NCI-H2081 (cell line): ENCODE results near the gene CBFA2T2.

Experiments used
- DNase-seq, 2 experiments: peaks; one replicate each; lab custom pipeline; 2025; lab: John Stamatoyannopoulos, UW

CBFA2T2 gene

DNA sequence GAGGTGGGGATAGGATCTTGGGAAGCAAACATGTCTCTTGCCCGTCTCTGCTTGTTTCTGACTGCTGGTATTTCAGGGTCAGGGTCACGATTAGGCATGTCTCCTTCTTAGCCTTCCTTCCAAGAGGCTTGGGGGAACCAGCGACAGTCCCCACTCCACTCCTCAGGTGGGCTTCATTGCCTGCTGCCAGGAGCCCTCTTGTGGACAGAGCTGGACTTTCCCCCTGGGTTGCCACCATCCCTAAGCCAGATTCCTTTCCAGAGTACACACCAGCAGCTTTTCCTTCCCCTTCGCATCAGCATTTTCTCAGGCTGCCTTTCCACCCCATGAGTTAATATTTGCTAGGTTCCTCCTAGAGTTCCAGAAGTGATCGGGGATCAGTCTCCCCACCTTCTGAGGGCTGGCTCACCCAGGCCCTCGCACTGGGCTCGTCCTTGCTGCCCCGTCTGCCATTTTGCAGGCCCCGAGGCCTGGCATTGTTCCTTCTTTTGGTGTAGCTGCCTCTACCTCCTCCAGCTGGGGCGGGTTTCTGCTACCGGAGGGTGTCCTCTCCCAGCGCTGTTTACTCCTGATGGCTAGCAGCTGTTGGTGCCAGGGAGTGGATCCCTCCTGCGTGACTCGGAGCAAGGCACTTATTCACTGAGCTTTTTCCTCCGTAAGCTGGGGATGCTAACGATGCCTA, 163.5 kb downstream of the CBFA2T2 start:
- peak; percentile 63 to 72 for DNase-seq

DNA sequence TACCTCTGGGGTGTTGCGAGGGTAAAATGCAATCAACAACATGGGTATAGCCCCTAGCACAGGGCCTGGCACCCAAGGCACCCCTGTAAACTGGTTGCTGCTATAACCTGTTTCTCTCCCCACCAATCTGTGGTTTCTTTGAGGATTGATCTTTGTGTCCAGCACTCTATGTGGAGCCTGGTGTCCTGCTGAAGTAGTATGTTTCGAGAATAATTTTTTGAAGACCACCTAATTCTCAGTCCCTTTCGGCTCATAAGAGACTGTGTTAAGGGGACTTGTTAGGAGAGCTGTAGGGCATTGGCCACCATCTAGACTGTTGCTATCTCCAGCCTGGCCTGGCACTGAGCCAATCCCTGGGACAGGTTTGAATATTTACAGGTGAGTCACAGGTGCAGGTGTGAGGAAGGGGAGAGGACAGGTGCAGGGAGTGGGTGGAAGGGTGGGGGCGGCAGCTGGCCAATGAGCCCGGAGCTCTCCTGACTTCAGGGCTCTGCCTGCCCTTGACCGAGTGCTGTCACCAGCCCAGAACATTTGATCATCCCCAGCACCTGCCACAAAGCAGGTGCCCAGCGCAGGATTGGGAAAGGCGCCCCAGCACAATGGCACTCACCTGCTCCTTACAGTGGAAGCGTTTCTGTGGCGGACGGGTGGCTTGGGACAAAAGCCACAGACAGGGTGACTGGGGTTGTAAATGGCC, 164.2 kb downstream of the CBFA2T2 start:
- peak; percentile 90 to 96 for DNase-seq

DNA sequence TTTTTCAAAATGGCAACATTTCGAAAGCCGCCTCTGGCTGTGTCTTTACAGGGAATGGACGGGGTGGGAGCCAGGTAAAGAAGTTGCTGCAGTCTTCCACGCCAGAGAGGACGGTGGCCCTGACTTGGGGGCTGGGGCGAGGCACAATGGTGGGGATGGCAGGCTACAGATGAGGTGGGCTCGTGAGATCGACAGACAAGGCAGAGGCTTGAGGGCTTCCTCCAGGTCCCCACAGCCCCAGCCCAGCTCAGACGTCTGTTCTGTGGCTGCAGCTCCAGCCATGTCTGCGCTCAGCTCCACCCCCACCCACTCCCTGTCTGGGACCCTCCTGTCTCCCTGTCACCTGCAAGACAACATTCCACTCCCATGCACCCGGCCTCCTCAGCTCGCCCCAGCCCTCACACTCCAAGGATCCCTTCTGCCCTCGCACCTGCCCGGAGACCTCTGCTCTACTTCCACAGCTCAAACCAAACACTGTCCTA, 164.8 kb downstream of the CBFA2T2 start:
- no peak for DNase-seq

GRCh38 chr20:33655164-33655563, 165.3 kb downstream of the CBFA2T2 start:
- DNase-seq, result no peak

DNA sequence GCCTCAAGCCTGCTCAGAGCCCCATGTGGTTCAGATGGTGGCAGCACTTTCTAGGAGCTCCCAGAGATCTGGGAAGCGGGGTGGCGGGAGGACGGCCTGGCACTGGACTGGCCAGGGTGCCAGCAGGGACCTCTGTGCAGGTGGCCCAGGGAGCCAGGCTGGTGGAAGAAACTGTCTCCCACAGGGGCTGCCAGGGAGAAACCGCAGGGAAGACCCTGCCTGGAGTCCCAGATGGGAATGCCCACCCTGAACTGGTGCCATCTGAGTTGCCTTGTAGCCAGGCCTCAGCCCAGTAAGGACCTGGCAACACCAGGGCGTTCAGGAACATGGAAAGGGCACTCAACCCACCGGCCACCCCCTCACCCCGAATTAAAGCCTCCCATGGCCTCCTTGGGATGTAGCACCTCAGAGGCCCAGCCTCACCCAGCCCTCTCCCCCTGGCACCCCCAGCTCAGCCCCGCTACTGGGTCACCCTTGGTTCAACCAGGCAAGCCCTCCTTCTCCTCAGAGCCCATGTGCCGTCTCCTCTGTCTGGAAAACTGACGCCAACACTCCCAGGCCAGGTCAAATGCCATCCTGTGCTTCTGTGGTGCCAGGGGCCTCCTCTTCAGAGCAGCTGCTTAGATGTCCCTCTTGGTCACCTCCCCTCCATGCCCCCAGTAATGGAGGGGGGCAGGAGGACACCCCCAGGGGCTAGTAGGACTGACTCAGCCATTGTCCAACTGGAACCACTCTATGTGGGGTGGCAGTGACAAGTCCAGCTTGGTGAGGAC, 166.3 kb downstream of the CBFA2T2 start:
- DNase-seq, result no peak

GRCh38 chr20:33656783-33657703, 167.1 kb downstream of the CBFA2T2 start:
- no peak for DNase-seq

DNA sequence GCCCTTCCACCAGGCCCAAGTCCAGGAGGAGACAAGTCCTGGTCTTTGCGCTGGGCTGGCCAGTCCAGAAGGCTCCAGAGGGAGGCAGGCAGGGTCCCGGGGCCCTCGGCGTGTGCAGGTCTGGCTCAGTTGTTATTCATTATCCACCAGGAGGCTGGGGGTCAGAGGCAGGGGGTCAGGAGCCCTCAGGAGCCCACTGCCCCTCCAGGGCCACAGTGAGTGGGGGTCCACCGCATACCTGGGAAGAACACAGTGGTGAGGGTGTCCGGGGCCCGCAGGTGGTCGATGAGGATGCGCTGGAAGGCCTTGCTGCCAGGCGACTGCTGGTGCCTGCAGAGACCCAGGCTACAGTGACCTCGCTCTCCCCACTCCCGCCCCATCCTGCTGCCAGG, 167.8 kb downstream of the CBFA2T2 start:
- DNase-seq, result no peak

- DNase-seq, result no peak
These were observed 168.6 kb downstream of the CBFA2T2 start for GRCh38 chr20:33658510-33658909.

GRCh38 chr20:33658929-33659328, 169.0 kb downstream of the CBFA2T2 start:
- DNase-seq, result no peak

DNA sequence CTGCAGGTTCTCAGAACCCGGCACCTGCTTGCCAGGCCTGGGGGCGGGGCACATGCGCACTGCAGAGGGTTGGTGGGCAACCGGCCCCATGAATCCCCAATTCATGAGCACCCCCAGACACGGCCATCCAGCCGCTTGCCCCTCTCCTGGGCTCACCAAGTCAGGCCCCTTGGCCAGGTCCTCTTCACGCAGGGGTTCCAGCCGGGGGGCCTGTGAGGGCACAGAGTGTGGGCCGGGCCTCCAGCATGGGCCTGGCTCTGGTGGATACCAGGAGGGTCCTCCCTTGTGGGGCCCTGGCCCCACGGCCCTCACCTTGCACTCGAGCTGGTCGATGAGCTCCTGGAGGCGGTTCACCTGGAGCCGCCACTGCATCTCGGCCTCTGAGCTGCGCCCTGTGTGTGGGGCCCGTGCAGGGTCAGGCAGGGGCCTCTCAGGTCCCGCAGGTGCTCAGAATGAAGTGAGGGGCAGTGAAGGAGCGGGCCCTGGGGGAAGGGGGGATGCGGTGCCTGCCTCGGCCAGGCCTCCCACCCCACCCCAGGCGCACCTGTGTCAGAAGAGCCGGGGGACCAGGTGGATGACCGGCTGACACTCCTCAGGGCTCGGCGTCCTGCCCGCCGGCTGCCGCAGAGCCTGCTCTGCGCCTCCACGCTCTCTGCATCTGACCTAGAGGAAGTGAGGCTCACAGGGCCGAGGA, 169.6 kb downstream of the CBFA2T2 start:
- DNase-seq, result no peak

GRCh38 chr20:33660035-33660684, 170.3 kb downstream of the CBFA2T2 start:
- DNase-seq, result no peak

GRCh38 chr20:33660685-33661058, 170.8 kb downstream of the CBFA2T2 start:
- DNase-seq, result no peak

DNA sequence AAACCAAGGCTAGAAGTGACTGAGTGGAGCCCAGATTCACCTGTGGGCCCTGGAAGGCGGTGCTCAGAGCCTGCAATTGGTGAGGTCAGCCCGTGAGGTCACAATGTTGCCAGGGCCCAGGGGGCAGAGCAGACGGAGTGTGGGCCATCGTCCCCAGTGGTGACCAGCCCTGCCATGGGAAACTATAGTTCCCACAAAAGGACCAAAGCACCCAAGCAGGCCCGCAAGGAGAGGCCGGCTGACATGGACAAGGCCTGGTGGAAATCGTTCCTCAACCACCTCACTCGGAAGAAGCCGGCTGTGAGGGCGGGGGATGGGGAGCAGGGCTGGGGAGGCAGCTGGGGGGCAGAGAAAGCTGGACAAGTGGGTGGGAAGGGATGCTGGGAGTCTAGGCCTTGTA, 172.3 kb downstream of the CBFA2T2 start, which contains the start of gene C20orf144:
C20orf144 (plus strand) TSS at position 156 of the 400 bp plus-strand sequence; CDS start at position 175, 19 bp downstream.
- no peak for DNase-seq

- peak; percentile 83 to 86 for DNase-seq
These were observed 173.5 kb downstream of the CBFA2T2 start for GRCh38 chr20:33663161-33664084.

- no peak for DNase-seq
These were observed 174.3 kb downstream of the CBFA2T2 start for GRCh38 chr20:33664085-33664761.

GRCh38 chr20:33664762-33665144, 174.9 kb downstream of the CBFA2T2 start:
- DNase-seq, result no peak

DNA sequence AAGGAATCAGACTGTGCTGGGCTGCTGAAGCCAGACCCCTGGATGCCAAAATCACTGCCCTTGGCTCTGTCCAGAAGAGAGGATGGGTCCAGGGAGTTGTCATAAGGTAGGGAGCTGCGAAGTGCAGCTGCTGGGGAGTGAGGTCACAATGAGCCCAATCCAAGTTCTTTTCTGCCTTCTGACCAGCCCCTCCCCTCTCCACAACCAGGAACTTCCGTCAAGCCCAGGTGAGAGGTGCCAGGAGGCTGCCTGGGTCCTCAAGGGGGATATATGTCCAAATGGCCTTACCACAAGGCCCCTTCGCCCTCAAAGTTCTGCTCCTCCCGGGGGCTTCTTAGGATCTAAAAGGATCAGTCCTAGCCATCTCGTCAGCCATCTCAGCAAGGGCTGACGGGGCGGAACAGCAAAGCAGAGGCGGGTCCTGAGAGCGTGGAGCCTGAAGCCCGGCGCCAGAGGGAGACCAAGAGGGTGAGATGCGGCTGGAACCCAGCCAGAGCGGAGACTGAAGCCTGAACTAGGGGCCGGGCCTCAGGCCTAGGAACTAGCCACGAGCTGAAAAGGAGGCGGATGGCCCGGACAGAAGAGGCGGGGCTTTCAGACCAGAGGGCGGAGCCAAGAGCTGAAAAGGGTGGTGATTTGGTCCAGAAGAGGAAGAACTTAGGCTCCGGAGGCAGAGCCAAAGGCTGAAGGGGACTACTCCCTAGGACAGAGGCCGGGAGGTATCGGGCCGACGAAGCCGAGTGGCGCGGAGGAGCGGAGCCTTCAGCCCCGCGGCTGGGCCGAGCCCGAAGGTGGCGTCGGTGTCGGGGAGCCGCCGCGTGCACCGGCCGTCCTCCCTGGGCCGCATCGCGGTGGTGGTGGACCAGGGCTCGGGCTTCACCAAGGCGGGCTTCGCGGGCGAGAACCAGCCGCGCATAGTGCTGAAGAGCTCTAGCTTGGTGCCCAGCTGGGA, 176.7 kb downstream of the CBFA2T2 start, which contains the start of gene ACTL10:
ACTL10 (plus strand) TSS at position 651 of the 952 bp plus-strand sequence. CDS start 555 bp downstream, outside the sequence.
- DNase-seq, result peak; percentile 95 to 96
